NCI-H460 (cell line): Measurements from ENCODE around the gene FLVCR2. TPM values are rescaled to one million over a fixed set of nuclear protein-coding genes. Genes with fewer than 3 reads are reported as not detected.
A peak's percentile ranks its signal among the peaks of the same experiment; 100 is the strongest.

ENCODE experiments used
- DNase-seq: peaks from one replicate; pipeline ENCODE4 v3.0.0-alpha.2; 2016; ENCODE audit warnings: low read depth; ENCODE audit errors: extremely low read depth
- total RNA-seq: library from RNA; depleted of rRNA; stranded (reverse); fragments of >200 nt; shearing (Covaris generic); gene quantifications from 2 replicates; pipeline ENCODE4 v1.2.3, GENCODE V29; 2014

The FLVCR2 gene
- total RNA-seq, 1 experiment from 2014 or later: 0.62 TPM

DNA sequence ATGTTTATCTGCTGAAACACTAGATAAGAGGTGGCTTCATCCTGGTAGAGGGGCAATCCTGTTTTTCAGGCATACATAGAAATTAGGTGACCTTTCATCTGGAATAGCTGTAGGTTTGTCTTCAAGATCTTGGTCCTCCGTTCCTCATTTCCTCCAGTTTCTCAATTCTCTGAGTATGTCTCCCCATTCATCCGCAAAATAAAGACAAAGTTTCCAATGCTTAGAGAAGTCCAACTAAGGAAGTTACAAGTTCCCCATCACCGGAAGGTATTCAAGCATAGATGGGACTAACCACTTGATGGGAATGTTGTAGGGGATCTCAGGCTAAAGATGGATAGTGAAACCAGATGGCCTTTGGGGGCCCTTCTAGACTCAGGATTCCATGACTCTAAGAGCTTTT, 48.0 kb downstream of the FLVCR2 start:
- DNase-seq: no peak

DNA sequence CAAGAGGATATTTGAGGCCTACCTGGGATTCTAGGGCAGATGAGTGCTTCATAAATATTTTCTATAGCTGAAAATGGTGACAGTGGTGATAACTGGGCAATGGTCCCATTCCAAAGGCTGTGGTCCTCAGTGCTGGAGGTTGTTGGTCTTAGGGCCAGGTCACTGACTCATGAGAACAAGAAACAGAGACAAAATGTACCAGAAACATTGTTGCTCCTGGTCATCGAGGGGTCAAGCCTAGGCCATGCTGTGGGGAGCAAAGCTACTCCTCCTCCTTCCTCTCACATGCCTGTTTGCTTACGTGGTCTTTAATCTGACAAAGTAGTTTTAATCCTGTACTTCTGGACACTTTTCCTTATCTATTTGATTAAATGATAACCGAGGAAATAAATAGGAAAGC, 48.4 kb downstream of the FLVCR2 start:
- DNase-seq: no peak

DNA sequence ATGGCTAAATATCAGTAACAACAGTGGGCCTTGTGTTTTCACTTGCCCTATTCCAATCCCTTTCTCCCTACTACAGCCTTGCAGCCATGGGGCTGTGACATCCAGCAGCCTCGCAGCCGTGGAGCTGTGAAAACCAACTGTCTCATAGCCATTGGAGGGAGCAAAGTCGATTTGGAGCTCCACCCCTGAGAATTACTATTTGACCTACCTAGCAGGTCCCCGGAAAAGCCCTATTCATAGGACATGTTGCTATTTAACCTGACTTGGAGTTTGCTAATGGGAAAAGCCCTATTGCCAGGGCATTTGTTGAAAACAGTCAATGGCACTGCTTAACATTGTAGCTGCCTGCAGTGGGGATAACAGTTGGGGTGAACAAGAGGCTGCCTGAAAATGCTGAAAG, 49.0 kb downstream of the FLVCR2 start:
- DNase-seq: no peak

DNA sequence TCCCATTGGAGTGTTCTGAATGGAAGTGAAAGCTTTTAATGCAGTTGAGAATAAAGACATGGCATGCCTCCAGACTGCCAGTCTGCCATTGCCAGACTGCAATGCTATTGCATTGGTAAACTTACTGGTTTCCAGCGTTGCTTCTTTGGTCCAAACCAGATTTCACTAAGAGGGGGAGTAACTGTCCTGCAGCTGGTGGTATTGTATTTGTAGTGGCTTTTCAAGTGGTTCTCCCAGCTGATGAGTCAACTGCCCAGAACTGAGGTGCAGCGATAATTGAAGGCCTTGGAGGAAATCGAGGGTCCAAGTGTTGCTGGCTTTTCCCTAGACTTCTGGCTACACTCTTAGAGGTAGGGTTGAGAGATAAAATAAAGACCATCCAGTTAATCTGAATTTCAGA, 50.4 kb downstream of the FLVCR2 start:
- DNase-seq: no peak

DNA sequence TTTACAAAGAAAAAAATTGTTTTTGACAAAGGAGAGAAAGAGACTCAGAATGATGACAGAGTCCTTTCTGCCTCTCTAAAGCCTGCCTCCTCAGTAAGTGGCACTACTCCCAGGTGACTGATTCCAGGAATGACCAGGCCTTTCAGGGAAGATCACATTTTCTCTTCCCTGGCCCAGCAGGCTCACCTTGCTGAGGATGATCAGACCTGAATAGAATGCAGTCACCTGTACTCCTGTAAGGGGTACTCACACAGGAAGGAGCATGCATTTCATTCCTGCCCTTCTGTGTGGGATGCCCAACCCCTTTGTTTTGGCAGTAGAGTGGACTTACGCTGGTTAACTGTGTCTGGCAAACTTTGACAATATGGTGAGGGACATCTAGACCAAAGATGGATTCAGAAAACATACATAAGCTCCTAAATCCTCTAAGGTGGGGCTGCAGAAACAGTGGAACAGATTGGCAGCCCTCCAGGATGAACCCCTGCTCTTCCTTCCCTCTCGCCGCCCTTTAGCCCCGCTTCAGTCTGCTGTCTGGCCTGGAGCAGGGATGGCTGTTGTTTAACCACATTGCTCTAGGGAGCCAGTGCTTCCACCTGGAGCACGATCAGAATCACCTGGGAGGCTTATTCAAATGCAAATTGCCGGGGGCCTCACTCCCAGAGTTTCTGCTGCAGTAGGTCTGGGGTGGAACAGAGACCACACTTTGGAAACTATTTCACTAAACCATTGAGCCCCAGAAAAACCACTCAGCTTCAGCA, 52.5 kb downstream of the FLVCR2 start:
- no peak for DNase-seq

DNA sequence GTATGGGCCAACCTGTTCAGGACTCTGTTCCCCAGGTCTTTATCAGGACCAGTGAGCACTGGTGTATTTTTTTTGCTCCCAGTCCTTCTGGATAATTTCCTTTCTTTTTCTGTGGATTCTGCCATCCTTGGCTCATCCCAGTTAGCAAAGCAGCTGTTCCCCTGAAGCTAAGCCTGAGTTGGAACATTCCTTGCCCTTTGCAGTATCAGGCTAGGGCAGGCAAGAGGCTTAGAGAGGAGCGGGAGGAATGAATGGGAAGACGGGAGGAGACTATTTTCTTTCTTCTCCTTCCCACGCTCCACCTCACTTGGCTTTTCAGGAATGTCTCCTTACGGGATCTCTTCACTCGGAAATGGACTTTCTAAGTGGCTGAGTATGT, 53.0 kb downstream of the FLVCR2 start:
- DNase-seq: no peak

DNA sequence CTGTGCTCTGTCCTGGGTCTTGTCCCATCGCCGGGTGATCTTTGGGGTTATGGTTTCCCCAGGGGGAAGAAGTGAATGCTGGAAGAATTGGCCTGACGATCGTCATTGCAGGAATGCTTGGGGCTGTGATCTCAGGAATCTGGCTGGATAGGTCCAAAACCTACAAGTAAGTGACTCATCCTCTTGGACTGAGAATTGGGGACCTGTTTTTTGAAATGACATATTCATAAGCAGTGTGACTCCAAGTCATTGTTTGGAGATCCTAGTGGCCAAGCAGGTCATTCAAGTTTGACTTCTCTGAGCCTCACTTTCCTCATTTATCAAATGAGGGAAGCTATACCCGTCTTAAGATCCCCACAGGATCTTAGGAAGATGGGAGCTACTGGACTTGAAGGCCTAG, 56.4 kb downstream of the FLVCR2 start:
- DNase-seq: no peak

DNA sequence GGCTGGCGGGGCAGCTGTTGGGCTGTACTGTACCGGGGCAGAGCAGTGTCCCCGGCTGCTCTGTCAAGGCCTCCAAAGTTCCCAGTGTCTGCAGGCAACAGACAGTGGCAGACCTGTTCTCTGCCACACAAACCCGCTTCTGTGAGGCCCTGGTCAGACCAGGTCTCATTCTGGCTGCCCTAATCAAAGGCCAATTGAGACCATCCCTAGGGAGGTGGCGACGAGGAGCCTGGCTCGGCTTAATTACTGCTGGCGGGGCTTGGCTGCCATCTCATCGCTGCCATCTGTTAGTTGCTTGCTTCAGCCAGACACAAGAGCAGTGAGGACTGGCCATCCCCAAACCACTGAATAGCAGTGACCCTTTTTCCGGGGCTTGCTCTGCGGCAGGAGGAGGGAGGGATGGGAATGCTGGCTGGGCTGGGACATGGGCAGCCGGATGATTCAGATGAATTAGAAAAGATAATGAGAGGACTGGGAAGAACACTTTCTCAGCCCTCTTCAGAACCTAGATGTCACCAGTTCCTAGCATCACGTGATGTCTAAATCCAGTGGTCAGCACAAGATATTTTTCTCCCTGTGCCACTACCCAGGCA, 57.8 kb downstream of the FLVCR2 start:
- DNase-seq: no peak

DNA sequence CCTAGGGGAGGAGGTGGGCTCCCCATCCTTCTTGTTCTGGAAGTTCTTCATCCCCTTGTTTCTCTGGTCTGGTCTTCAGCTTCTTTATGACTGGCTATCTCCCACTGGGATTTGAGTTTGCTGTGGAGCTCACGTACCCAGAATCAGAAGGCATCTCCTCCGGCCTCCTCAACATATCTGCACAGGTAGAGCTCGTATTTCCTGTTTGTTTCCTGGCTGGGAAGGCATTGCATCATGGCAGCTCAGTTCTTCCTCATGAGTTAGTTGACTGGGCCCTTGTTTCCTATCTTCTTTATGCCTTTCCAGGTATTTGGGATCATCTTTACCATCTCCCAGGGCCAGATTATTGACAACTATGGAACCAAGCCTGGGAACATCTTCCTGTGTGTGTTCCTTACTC, 62.5 kb downstream of the FLVCR2 start:
- DNase-seq: no peak

DNA sequence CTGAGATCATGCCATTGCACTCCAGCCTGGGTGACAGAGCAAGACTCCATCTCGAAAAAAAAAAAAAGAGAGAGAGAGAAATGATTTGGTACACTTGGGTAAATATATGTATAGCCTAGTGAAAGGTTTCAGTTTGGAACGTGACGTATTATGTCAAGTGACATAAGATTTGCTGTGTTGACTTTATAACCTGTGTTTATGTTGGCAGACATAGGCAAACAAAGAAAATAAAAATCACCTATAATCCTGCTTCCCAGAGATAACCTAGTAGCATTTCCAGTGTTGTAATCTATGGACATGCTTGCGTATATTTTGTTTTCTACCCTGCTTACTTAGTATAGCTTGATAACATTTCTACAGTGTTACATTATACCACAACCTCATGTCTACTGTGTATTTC, 65.6 kb downstream of the FLVCR2 start:
- no peak for DNase-seq

DNA sequence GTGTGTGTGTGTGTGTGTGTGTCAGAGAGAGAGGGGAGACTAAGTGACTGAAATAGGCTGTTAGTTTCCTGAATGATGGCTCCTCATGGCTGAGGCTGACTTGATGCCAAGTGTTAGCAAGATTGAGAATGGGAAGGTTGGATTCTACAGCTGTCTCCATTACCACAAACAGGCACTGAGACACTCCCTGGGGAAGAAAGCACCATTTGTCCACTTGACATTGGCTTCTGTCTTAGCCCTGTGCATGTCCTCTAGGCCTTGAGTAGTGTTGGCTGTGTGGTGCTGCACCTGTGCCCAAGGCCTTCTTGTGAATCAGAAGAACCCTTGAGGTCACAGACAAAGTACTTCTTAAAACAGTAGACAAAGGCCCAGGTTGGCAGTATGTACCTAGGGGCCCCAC, 66.6 kb downstream of the FLVCR2 start:
- DNase-seq: no peak

DNA sequence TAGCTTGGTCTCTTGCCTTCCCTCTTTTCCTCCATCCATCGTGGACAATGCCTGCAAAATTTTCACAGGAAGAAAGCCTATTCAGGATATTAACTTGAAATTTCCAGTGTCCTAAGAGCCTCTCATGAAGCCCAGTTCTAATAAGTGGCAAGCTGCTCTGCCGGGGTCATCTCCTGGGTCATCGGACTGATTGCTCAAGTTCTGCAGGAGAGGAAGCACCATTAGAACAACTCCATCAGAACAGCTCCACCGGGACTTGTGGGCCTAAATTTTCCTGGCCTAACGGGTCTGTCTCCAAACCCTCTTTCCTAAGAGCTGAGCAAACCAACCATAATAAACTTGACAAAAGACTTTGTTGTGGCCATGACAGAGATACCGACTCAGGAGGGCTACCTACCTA, 68.3 kb downstream of the FLVCR2 start:
- DNase-seq: no peak

DNA sequence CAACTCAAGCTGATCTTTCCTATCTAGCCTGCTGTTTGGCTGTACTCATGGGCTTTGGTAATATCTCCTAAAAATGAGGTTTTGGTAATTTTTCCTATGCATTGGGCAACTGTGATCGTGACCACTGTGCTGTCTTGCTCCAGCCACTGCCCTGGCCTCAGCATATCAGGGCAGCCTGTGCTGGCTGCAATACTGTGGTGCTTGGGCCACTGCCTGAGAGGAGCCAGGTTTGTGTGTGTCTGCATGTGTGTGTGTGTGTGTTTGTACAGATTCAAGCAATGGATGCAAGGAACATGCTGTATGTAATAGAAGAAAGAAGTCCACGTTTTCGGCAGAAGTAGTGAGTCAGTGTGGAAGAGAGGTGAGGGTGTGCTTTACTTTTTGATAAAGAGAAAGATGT, 69.2 kb downstream of the FLVCR2 start:
- no peak for DNase-seq

DNA sequence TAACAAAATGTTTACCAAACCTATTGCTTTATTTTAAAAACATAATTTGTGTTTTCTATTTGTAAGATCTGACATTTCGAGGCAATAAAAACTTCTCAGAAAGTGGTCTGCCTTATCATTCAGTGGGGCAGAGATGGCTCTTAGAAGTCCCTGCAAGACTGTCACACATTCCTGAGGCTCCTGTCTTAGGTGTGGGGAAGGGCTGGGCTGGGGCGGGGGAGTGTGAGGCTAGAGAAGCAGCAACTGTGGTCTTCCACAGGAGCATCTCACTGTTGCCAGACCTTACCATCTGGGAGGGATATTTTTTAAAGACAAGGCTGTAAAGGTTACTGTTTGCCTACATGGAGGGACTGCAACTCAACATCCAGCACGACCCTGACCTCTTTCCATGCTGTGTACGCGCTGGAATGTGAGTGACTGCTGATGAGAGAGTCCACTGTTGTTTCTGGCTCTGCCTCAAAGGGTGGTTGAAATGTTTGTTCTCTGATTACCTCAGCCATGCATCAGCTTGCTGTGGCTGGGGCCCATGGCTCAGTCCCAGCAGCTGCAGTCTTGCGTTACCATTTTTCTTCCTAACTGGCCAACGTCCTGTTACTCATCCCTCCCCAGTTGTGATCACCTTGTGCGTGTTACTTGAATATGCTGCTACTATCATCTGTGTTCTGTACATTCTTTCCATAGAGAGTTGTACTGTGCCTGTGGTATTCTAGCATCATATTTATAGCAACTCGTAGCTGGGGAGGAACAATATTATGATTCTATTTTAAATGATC, 69.8 kb downstream of the FLVCR2 start:
- DNase-seq: peak; percentile 55

DNA sequence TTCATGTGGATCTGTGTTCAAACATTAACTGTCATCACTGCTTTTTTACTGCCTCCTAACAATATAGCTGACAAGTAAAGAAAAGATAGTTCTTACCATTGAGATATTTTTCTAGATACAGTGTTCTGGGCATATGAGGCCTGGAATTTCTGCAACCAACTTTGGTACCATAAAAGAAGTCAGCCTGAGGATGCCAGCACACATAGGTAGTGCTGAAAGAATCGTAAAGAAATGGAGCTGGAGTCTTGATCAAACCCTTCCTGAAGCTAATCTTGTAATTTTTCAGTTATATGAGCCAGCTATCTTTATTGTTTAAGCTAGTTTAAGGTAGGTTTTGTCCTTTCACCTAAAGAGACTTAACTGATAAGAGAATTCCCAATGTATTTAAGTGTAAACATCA, 70.9 kb downstream of the FLVCR2 start:
- no peak for DNase-seq

DNA sequence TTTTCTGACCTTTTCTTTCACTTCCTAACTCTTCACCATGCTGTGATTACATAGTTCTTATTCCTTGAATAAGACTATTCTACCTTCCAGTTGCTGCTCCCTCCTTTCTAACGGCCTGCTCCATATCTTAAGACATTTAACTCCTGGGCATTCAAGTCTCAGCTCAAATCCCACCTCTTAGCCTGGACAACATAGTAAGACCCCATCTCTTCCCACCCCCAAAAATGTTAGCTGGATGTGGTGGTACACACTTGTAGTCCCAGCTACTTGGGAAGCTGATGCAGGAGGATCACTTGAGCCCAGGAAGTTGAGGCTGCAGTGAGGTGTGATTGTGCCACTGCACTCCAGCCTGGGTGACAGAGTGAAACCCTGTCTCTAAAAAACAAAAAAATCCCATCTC, 71.4 kb downstream of the FLVCR2 start:
- DNase-seq: no peak

DNA sequence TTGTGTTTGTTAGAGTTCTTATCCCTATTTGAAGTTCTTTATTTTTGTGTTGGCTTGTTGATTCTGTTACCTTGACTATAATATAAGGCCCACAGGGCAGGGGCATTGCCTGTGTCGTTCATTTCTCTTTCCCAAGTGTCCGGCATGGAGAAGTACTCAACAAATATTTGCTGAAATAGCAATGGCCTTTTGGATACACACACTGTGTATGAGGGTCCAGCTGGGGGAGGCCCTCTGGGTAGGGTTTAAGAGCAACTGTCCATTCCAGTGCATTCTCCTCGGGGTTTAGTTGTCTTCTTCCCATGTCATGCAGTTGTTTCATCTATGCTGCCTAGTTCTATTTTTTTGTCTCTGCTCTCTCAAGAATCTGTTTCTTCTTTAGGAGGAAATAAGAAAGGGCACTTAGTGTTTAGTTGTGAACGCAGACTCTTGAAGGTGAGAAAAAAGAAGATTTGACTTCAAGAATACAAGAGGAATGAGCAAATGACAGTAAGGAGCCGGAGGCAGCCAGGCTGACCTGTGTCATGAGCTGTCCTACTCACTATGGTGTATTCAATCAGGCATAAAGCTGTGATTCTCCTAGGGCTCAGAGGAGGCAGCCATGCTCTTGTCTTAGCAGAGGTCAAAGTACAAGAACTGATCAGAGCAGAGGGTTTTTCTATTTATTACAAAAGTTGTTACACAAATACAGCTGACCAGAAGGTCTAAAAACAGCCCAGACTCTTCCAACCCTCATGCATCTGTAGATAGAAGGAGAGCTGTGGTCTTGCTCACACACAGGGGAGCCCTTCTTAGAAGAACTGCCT, 72.0 kb downstream of the FLVCR2 start:
- no peak for DNase-seq

DNA sequence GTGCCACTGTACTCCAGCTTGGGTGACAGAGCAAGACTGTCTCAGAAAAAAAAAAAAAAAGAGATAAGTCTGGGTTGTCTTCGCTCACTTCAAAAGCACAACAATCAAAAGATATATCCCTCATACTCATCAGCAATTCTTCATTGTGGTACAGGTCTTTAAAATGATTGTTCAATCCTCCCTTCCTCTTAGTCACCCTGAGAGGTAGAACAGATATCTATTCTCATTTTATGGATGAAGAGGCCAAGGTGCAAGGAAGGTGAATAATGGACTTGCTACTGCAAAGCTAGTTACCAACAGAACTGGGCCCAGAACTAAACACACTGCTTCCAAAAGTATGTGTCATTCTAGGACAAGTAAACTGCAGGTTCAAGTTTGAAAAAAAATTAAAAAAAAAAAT, 75.1 kb downstream of the FLVCR2 start:
- DNase-seq: no peak

DNA sequence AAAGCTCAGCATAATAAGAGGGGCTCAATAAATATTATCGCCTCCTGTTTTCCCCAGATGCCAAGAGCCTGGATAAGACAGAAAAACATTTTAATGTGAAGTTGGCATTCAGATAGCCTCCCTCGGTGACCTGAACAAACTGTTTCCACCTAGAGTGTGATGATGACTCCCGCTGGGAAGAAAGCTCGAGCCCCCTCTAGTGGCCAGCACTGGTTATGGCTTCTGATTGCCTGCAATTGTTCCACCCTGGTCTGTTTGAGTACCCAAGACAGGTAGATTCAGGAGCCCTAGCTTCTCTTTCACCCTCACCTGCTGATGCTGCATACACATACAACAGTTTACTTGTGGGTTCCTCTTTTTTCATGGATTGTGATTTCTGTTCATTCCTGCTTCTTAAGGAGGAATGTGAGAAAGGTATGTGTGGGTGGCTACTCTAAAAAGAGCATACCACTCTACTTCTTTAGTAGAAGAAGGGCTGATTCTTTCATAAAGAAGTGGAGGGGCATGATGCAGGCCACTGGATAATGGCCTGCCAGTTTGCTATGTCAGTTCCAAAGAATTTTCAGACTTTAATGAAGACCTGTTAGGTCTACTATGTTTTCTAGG, 75.8 kb downstream of the FLVCR2 start:
- peak; percentile 60 for DNase-seq

DNA sequence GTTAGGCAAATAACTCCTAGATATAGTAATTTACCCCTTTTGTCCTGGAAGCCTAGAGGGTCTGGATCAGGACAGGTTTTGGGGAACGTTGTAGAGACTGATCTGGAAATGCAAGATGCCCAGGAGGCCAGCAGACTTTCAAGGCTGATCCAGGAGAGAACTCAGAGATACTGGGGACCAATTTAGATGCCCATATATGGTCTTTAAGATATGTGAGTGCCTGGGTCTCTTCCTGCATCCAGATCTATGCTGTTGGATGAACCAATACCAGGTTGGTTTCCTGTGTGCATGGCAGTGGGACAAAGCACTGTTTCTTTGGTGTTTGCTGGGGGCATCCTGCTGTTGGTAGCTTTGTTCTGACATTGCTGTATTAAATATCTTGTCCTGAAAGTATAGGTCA, 76.8 kb downstream of the FLVCR2 start:
- DNase-seq: no peak

DNA sequence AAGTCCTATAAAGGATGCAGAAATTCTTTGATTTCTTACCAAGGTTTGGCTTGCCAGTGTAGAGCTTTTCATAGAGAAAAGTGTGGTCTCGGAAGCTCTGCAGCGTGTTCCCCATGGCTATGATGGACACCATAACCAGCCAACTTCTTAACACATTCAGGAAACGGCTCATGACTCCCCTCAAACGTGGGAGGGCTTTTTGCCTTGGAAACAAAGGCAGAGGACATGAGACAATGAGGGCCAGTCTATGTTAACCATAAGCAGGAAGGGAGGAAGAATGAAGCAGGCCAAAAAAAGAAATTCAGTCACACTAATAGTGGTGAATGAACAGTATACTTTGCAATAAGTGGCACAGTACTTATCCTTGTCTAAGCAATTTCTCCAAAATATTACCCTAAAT, 78.9 kb downstream of the FLVCR2 start:
- no peak for DNase-seq
